ENCODE data around the gene CENPF. TPM values are rescaled to one million over a fixed set of nuclear protein-coding genes. Genes with fewer than 3 reads are reported as not detected.
"Not testable (repeated sequence)": the region's sequence is repeated elsewhere in the genome, so short reads cannot be mapped to it uniquely, and the experiment has no call there.

Gene CENPF
- total RNA-seq, 2 experiments from 2014 or later = 125 to 135 TPM

GRCh38 chr1:214658785-214659184, 55.8 kb downstream of the CENPF start:
- H3K36me3 Mint-ChIP-seq (ENCODE audit: low read depth) = peaks cover 90% of the 10 kb centered on the region
- ChIA-PET POLR2A (no interaction called here), CTCF (no interaction called here)
- no peak overlapping the region for H3K4me3 Mint-ChIP-seq
- H3K27ac Mint-ChIP-seq = no peak overlapping the region
- no peaks in the 10 kb centered on the region for H3K4me1 Mint-ChIP-seq
- H3K9me3 Mint-ChIP-seq = no peaks in the 10 kb centered on the region
- no peak for DNase-seq
- H3K27me3 Mint-ChIP-seq = no peaks in the 10 kb centered on the region

- Mint-ChIP-seq H3K27ac (no peak overlapping the region), H3K27me3 (no peaks in the 10 kb centered on the region), H3K36me3 (ENCODE audit: low read depth) (peaks cover 90% of the 10 kb centered on the region), H3K4me1 (no peaks in the 10 kb centered on the region), H3K9me3 (no peaks in the 10 kb centered on the region), H3K4me3 (no peak overlapping the region)
- ChIA-PET CTCF (interaction anchor here (0.7 to 1.5 kb wide), 3 partner anchors 10 to 48 kb away, joined by 3 to 4 read pairs (median 3); no protein-coding TSS in a partner anchor), POLR2A (no interaction called here)
- no peak for DNase-seq
Measured at GRCh38 chr1:214660190-214660589, 57.2 kb downstream of the CENPF start.

- ChIA-PET POLR2A (no interaction called here), CTCF (interaction anchor here (0.9 to 1.5 kb wide), 2 partner anchors 24 to 49 kb away, joined by 3 to 4 read pairs; no protein-coding TSS in a partner anchor)
- no peak overlapping the region for H3K4me3 Mint-ChIP-seq
- no peaks in the 10 kb centered on the region for H3K9me3 Mint-ChIP-seq
- no peak for DNase-seq
- peaks cover 89% of the 10 kb centered on the region for H3K36me3 Mint-ChIP-seq (ENCODE audit: low read depth)
- H3K4me1 Mint-ChIP-seq = no peaks in the 10 kb centered on the region
- H3K27ac Mint-ChIP-seq = no peak overlapping the region
- no peaks in the 10 kb centered on the region for H3K27me3 Mint-ChIP-seq
Measured at GRCh38 chr1:214660900-214661299, 57.9 kb downstream of the CENPF start.

GRCh38 chr1:214662223-214662785, 59.3 kb downstream of the CENPF start:
- Mint-ChIP-seq H3K4me3 (no peak overlapping the region), H3K27me3 (no peaks in the 10 kb centered on the region), H3K4me1 (no peaks in the 10 kb centered on the region), H3K9me3 (no peaks in the 10 kb centered on the region), H3K36me3 (ENCODE audit: low read depth) (peaks cover 88% of the 10 kb centered on the region), H3K27ac (no peak overlapping the region)
- no peak for DNase-seq
- POLR2A ChIA-PET = no interaction called here
- CTCF ChIA-PET = interaction anchor here (2.1 kb wide), 1 partner anchor 331 kb away, joined by 6 read pairs; no protein-coding TSS in a partner anchor

GRCh38 chr1:214664651-214665433, 61.8 kb downstream of the CENPF start:
- Mint-ChIP-seq H3K27ac (no peak overlapping the region), H3K4me1 (no peaks in the 10 kb centered on the region), H3K27me3 (no peaks in the 10 kb centered on the region), H3K9me3 (no peaks in the 10 kb centered on the region), H3K4me3 (no peak overlapping the region), H3K36me3 (ENCODE audit: low read depth) (peaks cover 76% of the 10 kb centered on the region)
- CTCF ChIA-PET = interaction anchor here (1.1 to 2.1 kb wide), 3 partner anchors 24 to 333 kb away, joined by 3 to 6 read pairs (median 4); no protein-coding TSS in a partner anchor
- POLR2A ChIA-PET = no interaction called here
- no peak for DNase-seq

- no peak overlapping the region for H3K27ac Mint-ChIP-seq
- DNase-seq = no peak
Measured at GRCh38 chr1:214665606-214666110, 62.7 kb downstream of the CENPF start.

GRCh38 chr1:214666674-214667073, 63.7 kb downstream of the CENPF start:
- CTCF ChIA-PET = no interaction called here
- Mint-ChIP-seq H3K36me3 (ENCODE audit: low read depth) (peaks cover 78% of the 10 kb centered on the region), H3K27me3 (no peaks in the 10 kb centered on the region), H3K9me3 (no peaks in the 10 kb centered on the region), H3K27ac (no peak overlapping the region), H3K4me1 (no peaks in the 10 kb centered on the region), H3K4me3 (no peak overlapping the region)
- DNase-seq = no peak
- POLR2A ChIA-PET = no interaction called here

More at GRCh38 chr1:214665606-214666110, 62.7 kb downstream of the CENPF start:
- H3K4me3 Mint-ChIP-seq = no peak overlapping the region
- POLR2A ChIA-PET = interaction anchor here (0.7 kb wide), 1 partner anchor 9 kb away, joined by 3 read pairs; no protein-coding TSS in a partner anchor
- no peaks in the 10 kb centered on the region for H3K4me1 Mint-ChIP-seq
- H3K36me3 Mint-ChIP-seq (ENCODE audit: low read depth) = peaks cover 82% of the 10 kb centered on the region
- CTCF ChIA-PET = interaction anchor here (1.1 kb wide), 1 partner anchor 39 kb away, joined by 4 read pairs; no protein-coding TSS in a partner anchor
- H3K27me3 Mint-ChIP-seq = no peaks in the 10 kb centered on the region
- no peaks in the 10 kb centered on the region for H3K9me3 Mint-ChIP-seq

GRCh38 chr1:214670098-214670497, 67.1 kb downstream of the CENPF start:
- peaks cover 65% of the 10 kb centered on the region for H3K36me3 Mint-ChIP-seq (ENCODE audit: low read depth)
- H3K27ac Mint-ChIP-seq = no peak overlapping the region
- no peaks in the 10 kb centered on the region for H3K4me1 Mint-ChIP-seq
- H3K27me3 Mint-ChIP-seq = no peaks in the 10 kb centered on the region
- peaks cover 4% of the 10 kb centered on the region for H3K9me3 Mint-ChIP-seq
- ChIA-PET CTCF (interaction anchor here (1.4 kb wide), 1 partner anchor 10 kb away, joined by 3 read pairs; no protein-coding TSS in a partner anchor), POLR2A (no interaction called here)
- no peak for DNase-seq
- H3K4me3 Mint-ChIP-seq = no peak overlapping the region

- DNase-seq, H3K4me3 Mint-ChIP-seq, CTCF ChIA-PET, H3K4me1 Mint-ChIP-seq, H3K27ac Mint-ChIP-seq, POLR2A ChIA-PET, H3K27me3 Mint-ChIP-seq, H3K9me3 Mint-ChIP-seq: not testable (repeated sequence)
- H3K36me3 Mint-ChIP-seq (ENCODE audit: low read depth) = peaks cover 38% of the 10 kb centered on the region
Measured at GRCh38 chr1:214673029-214673428, 70.0 kb downstream of the CENPF start.

GRCh38 chr1:214673576-214673975, 70.6 kb downstream of the CENPF start:
- no peak for DNase-seq
- Mint-ChIP-seq H3K4me3 (no peak overlapping the region), H3K9me3 (peaks cover 5% of the 10 kb centered on the region), H3K27ac (no peak overlapping the region), H3K4me1 (no peaks in the 10 kb centered on the region), H3K27me3 (no peaks in the 10 kb centered on the region), H3K36me3 (ENCODE audit: low read depth) (peaks cover 38% of the 10 kb centered on the region)
- CTCF ChIA-PET = no interaction called here
- POLR2A ChIA-PET = no interaction called here

- H3K27ac Mint-ChIP-seq, H3K4me1 Mint-ChIP-seq, H3K27me3 Mint-ChIP-seq, H3K9me3 Mint-ChIP-seq, CTCF ChIA-PET, DNase-seq, POLR2A ChIA-PET, H3K4me3 Mint-ChIP-seq: not testable (repeated sequence)
- peaks cover 25% of the 10 kb centered on the region for H3K36me3 Mint-ChIP-seq (ENCODE audit: low read depth)
Measured at GRCh38 chr1:214675524-214675923, 72.5 kb downstream of the CENPF start.

GRCh38 chr1:214676747-214677146, 73.8 kb downstream of the CENPF start:
- H3K9me3 Mint-ChIP-seq = peaks cover 5% of the 10 kb centered on the region
- no peaks in the 10 kb centered on the region for H3K4me1 Mint-ChIP-seq
- CTCF ChIA-PET = no interaction called here
- H3K27me3 Mint-ChIP-seq = peaks cover 2% of the 10 kb centered on the region
- POLR2A ChIA-PET = no interaction called here
- H3K27ac Mint-ChIP-seq = no peak overlapping the region
- no peak for DNase-seq
- H3K4me3 Mint-ChIP-seq = no peak overlapping the region
- H3K36me3 Mint-ChIP-seq (ENCODE audit: low read depth) = peaks cover 18% of the 10 kb centered on the region

- peaks cover 3% of the 10 kb centered on the region for H3K9me3 Mint-ChIP-seq
- no peak overlapping the region for H3K27ac Mint-ChIP-seq
- peaks cover 2% of the 10 kb centered on the region for H3K27me3 Mint-ChIP-seq
- no peak overlapping the region for H3K4me3 Mint-ChIP-seq
- no peaks in the 10 kb centered on the region for H3K4me1 Mint-ChIP-seq
- no peak for DNase-seq
- CTCF ChIA-PET = no interaction called here
- H3K36me3 Mint-ChIP-seq (ENCODE audit: low read depth) = peaks cover 8% of the 10 kb centered on the region
- POLR2A ChIA-PET = no interaction called here
Measured at GRCh38 chr1:214677945-214678344, 75.0 kb downstream of the CENPF start.

Measured in activated CD4-positive, alpha-beta memory T cell treated with anti-CD3 and anti-CD28 coated beads, Interleukin-2, amount 10 ng/mL, durations not matched to agents 7 days and 5 days (primary cell).